NCI-H446 (cell line): Measurements from ENCODE around the gene RAB7A.

ENCODE experiments used
- DNase-seq, 2 experiments: peaks; one replicate each; lab custom pipeline; 2025; lab: John Stamatoyannopoulos, UW

The RAB7A gene

GRCh38 chr3:128851601-128852000 lies 125.6 kb downstream of the RAB7A start:
- no peak for DNase-seq

GRCh38 chr3:128853826-128854225 lies 127.8 kb downstream of the RAB7A start:
- DNase-seq: no peak

- no peak for DNase-seq
Measured at GRCh38 chr3:128854475-128854874, 128.5 kb downstream of the RAB7A start.

GRCh38 chr3:128855569-128855968 lies 129.6 kb downstream of the RAB7A start:
- DNase-seq: no peak

GRCh38 chr3:128858167-128858566 lies 132.2 kb downstream of the RAB7A start:
- no peak for DNase-seq

GRCh38 chr3:128859630-128860029 lies 133.6 kb downstream of the RAB7A start:
- no peak for DNase-seq

- no peak for DNase-seq
Measured at GRCh38 chr3:128861491-128861890, 135.5 kb downstream of the RAB7A start.

- DNase-seq: no peak
Measured at GRCh38 chr3:128863560-128863959, 137.6 kb downstream of the RAB7A start.
